ENCODE results near the gene ZNF22.

- TF ChIP-seq CTCF (conservative IDR thresholded peaks at IDR 0.05; ENCODE audit: low read depth, low read length), result no peak
- TF ChIP-seq EZH2 (IDR thresholded peaks at IDR 0.05; ENCODE audit: borderline replicate concordance, low read depth, low read length, poor library complexity, severe bottlenecking), result no peak
Observed at GRCh38 chr10:45052700-45053099, 52.0 kb downstream of the ZNF22 start.

All from A673 (cell line).